Uterus (tissue), 2 donors: Measurements from ENCODE around the gene PRIMPOL.

ENCODE experiments used
- CTCF ChIP-seq, 4 experiments: fragments of 200-600 bp in 2 of 4; fragments of 450-650 bp in 2 of 4; sonication (generic) in 2 of 4; IDR thresholded peaks; one replicate each; pipeline ENCODE4 v1.5.1; 2016 to 2019; ENCODE audit warnings: antibody characterized with exemption in 4 of 4, mild to moderate bottlenecking in 2 of 4, moderate library complexity in 1 of 4
- POLR2A ChIP-seq, 2 donors: fragments of 450-650 bp; IDR thresholded peaks; one replicate each; pipeline ENCODE4 v1.6.1; 2016; ENCODE audit warnings: antibody characterized with exemption in 2 of 2, mild to moderate bottlenecking in 1 of 2, moderate library complexity in 1 of 2

GRCh38 chr4:184727430-184727829 lies 77.9 kb downstream of the PRIMPOL start:
- TF ChIP-seq CTCF (IDR thresholded peaks at IDR 0.05) (no peak), POLR2A (IDR thresholded peaks at IDR 0.05) (no peak)
